A549 (cell line): Measurements from ENCODE around the gene PNLDC1. TPM values are rescaled to one million over a fixed set of nuclear protein-coding genes. Genes with fewer than 3 reads are reported as not detected.
"Not testable (repeated sequence)": the region's sequence is repeated elsewhere in the genome, so short reads cannot be mapped to it uniquely, and the experiment has no call there.

Experiments
- ATAC-seq, 2 experiments: fragments of 200-7000 bp in 1 of 2; fragments of >200 bp in 1 of 2; cut with Nextera tagmentation in 1 of 2; cut with Tn5 transposase in 1 of 2; 3 replicates each; pipeline versions ENCODE4 v1.8.0 to v1.9.1; 2018 to 2020; ENCODE audit warnings: mild to moderate bottlenecking in 1 of 2, moderate library complexity in 1 of 2
- CTCF ChIA-PET: fragments of 300-600 bp; sonication (Branson Sonifier 250); formaldehyde crosslinking; extraction: SDS; loops from one replicate; lab custom pipeline; 2021; ENCODE audit warnings: antibody characterized with exemption, inconsistent platforms; lab: Yijun Ruan, JAX
- POLR2A ChIA-PET: fragments of 350-600 bp; formaldehyde crosslinking; extraction: SDS; loops from one replicate; lab custom pipeline; 2021; ENCODE audit warnings: antibody characterized with exemption, inconsistent platforms; lab: Yijun Ruan, JAX
- DNase-seq, 2 experiments: peaks; one replicate each; pipeline versions ENCODE4 v3.0.0 to v3.0.0-alpha.2; 2011 to 2016; ENCODE audit warnings: low read depth in 1 of 2, low spot score in 1 of 2
- FAIRE-seq: peaks from 2 replicates; lab custom pipeline; 2011; peaks lifted over from hg19 to GRCh38; lab: Jason Lieb, UNC
- H3K27ac ChIP-seq, 2 experiments: fragments of >200 bp; sonication (Bioruptor Twin); formaldehyde crosslinking; 3 replicates each; pipeline ENCODE4 v1.5.1; 2016 to 2017
- H3K4me1 ChIP-seq: fragments of >200 bp; sonication (Bioruptor Twin); formaldehyde crosslinking; 3 replicates; pipeline ENCODE4 v1.6.1; 2016
- H3K4me2 ChIP-seq: fragments of >200 bp; sonication (Bioruptor Twin); formaldehyde crosslinking; 3 replicates; pipeline ENCODE4 v1.6.1; 2016
- H3K4me3 ChIP-seq: fragments of >200 bp; sonication (Bioruptor Twin); formaldehyde crosslinking; 3 replicates; pipeline ENCODE4 v1.5.1; 2016
- H3K9me3 ChIP-seq: fragments of >200 bp; sonication (Bioruptor Twin); formaldehyde crosslinking; 3 replicates; pipeline ENCODE4 v1.6.1; 2016
- BHLHE40 ChIP-seq: IDR thresholded peaks from 2 replicates; pipeline ENCODE4 v1.6.1; 2012; ENCODE audit warnings: low read depth, low read length, inconsistent platforms
- CTCF ChIP-seq: fragments of >200 bp; sonication (Bioruptor Twin); formaldehyde crosslinking; IDR thresholded peaks from 3 replicates; pipeline ENCODE4 v1.5.1; 2016
- FOSB ChIP-seq: fragments of 250-450 bp; sonication (Bioruptor Pico); IDR thresholded peaks from 2 replicates; pipeline ENCODE4 v1.5.0; 2020; ENCODE audit warnings: mild to moderate bottlenecking, moderate library complexity
- GATA3 ChIP-seq: IDR thresholded peaks from 2 replicates; pipeline ENCODE4 v1.6.1; 2012; ENCODE audit warnings: borderline replicate concordance
- HEYL ChIP-seq: fragments of 250-450 bp; sonication (Bioruptor Pico); IDR thresholded peaks from 2 replicates; pipeline ENCODE4 v1.8.0; 2021; ENCODE audit warnings: mild to moderate bottlenecking, moderate library complexity
- HOXA7 ChIP-seq: fragments of 250-450 bp; sonication (Bioruptor Pico); IDR thresholded peaks from 2 replicates; pipeline ENCODE4 v1.5.0; 2020; ENCODE audit warnings: mild to moderate bottlenecking, moderate library complexity
- JUNB ChIP-seq: fragments of >200 bp; sonication (Bioruptor Twin); formaldehyde crosslinking; IDR thresholded peaks from 2 replicates; pipeline ENCODE4 v1.6.1; 2016
- MAFK ChIP-seq: fragments of 450-650 bp; IDR thresholded peaks from 2 replicates; pipeline ENCODE4 v1.6.1; 2014; ENCODE audit not compliant: partially characterized antibody
- RAD21 ChIP-seq, 2 experiments: fragments of >200 bp in 1 of 2; sonication (Bioruptor Twin) in 1 of 2; formaldehyde crosslinking in 1 of 2; IDR thresholded peaks in 1 of 2; conservative IDR thresholded peaks in 1 of 2; 2 replicates in 1 of 2; 3 replicates in 1 of 2; pipeline ENCODE4 v1.6.1; 2012 to 2018; ENCODE audit warnings: inconsistent platforms in 1 of 2
- RNF2 ChIP-seq: fragments of 200-600 bp; sonication (generic); IDR thresholded peaks from 2 replicates; pipeline ENCODE4 v1.6.1; 2016; ENCODE audit warnings: low read depth, mild to moderate bottlenecking, antibody characterized with exemption, moderate library complexity, borderline replicate concordance
- SMC3 ChIP-seq: fragments of >200 bp; sonication (Bioruptor Twin); formaldehyde crosslinking; IDR thresholded peaks from 3 replicates; pipeline ENCODE4 v1.6.1; 2018; ENCODE audit warnings: inconsistent platforms
- ZFP36 ChIP-seq: fragments of 450-650 bp; IDR thresholded peaks from 2 replicates; pipeline ENCODE4 v1.6.1; 2014; ENCODE audit warnings: borderline replicate concordance; ENCODE audit not compliant: partially characterized antibody
- ZNF302 ChIP-seq: fragments of 250-450 bp; sonication (Bioruptor Pico); IDR thresholded peaks from 2 replicates; pipeline ENCODE4 v1.9.0; 2021; ENCODE audit warnings: inconsistent platforms, mild to moderate bottlenecking, moderate library complexity
- WGBS: methylation state at CpG from one replicate; pipeline ENCODE4 v1.1.6; 2017; ENCODE audit errors: missing lambda C conversion rate; 5-methylcytosine and 5-hydroxymethylcytosine counted together
- polyA plus RNA-seq, 4 experiments: library from polyadenylated mRNA; depleted of rRNA in 3 of 4; stranded (reverse); fragments of >200 nt; fragmentation: RNase III in 1 of 4; extraction: RNeasy Plus Mini Kit Qiagen cat#74134 plus additional on column Dnase treatment in 1 of 4; gene quantifications; 2 replicates in 3 of 4; 3 replicates in 1 of 4; pipeline ENCODE4 v1.2.3, GENCODE V29; 2011 to 2017
- TF ChIP-seq, protein P1 (sequence below): IDR thresholded peaks from 2 replicates; pipeline ENCODE4 v1.6.1; 2012

PNLDC1 gene
- polyA plus RNA-seq, 2 of the 4 experiments (the other 2 are of a cell fraction), result 0.09 to 0.13 TPM

- POLR2A ChIA-PET, result not testable (repeated sequence)
- no CpG with 5 or more reads among the region's 5 CpGs for WGBS
Observed at GRCh38 chr6:159848552-159848951, 48.5 kb downstream of the PNLDC1 start.

GRCh38 chr6:159849851-159850250 is 49.8 kb downstream of the PNLDC1 start:
- FAIRE-seq, H3K27ac ChIP-seq, H3K4me1 ChIP-seq, H3K4me3 ChIP-seq, H3K4me2 ChIP-seq, DNase-seq, ATAC-seq, H3K9me3 ChIP-seq: not testable (repeated sequence)
- 100% methylated on average over 1 of the region's 1 CpG for WGBS
- ChIA-PET CTCF (interaction anchor here (0.8 kb wide), 1 partner anchor 684 kb away, joined by 3 read pairs; no protein-coding TSS in a partner anchor), POLR2A (interaction anchor here (0.6 kb wide), 1 partner anchor 670 kb away, joined by 3 read pairs; no protein-coding TSS in a partner anchor)

More at GRCh38 chr6:159848552-159848951, 48.5 kb downstream of the PNLDC1 start:
- CTCF ChIA-PET, result interaction anchor here (0.5 to 1.2 kb wide), 2 partner anchors 92 to 272 kb away, joined by 3 read pairs; no protein-coding TSS in a partner anchor
- ATAC-seq, FAIRE-seq, H3K4me2 ChIP-seq, H3K4me3 ChIP-seq, H3K4me1 ChIP-seq, DNase-seq, H3K9me3 ChIP-seq, H3K27ac ChIP-seq: not testable (repeated sequence)
- peak; percentile 76 for TF ChIP-seq ZFP36

GRCh38 chr6:159852877-159853276 is 52.8 kb downstream of the PNLDC1 start:
- 5% methylated on average over 6 of the region's 6 CpGs for WGBS
- no peak overlapping the region for H3K4me3 ChIP-seq
- TF ChIP-seq JUNB (no peak), MAFK (peak; percentile 74), ZNF302 (no peak), CTCF (peak; percentile 43), RAD21 (conservative IDR thresholded peaks at IDR 0.05 in 1 of 2, IDR thresholded peaks at IDR 0.05 in 1 of 2) (peak; percentile 42 to 55; a peak in 3 of 5 replicates), SMC3 (peak; percentile 36; the same call in 2 of the 3 replicates)
- DNase-seq (peak in 1 of 2 experiments; percentile 12), ATAC-seq (peak; percentile 56 to 61; a peak in 3 of 6 replicates), FAIRE-seq (no peak)
- H3K9me3 ChIP-seq, result no peaks in the 10 kb centered on the region; the same call in 1 of the 3 replicates
- CTCF ChIA-PET, result interaction anchor here (1.2 to 5.2 kb wide), 4 partner anchors 89 to 679 kb away, joined by 3 to 29 read pairs (median 4); partner anchors contain the start of gene SOD2
- POLR2A ChIA-PET, result no interaction called here
- no peaks in the 10 kb centered on the region for H3K4me1 ChIP-seq
- peak overlapping the region; percentile 40; the same call in 2 of the 3 replicates for H3K4me2 ChIP-seq
- H3K27ac ChIP-seq, result no peak overlapping the region

DNA sequence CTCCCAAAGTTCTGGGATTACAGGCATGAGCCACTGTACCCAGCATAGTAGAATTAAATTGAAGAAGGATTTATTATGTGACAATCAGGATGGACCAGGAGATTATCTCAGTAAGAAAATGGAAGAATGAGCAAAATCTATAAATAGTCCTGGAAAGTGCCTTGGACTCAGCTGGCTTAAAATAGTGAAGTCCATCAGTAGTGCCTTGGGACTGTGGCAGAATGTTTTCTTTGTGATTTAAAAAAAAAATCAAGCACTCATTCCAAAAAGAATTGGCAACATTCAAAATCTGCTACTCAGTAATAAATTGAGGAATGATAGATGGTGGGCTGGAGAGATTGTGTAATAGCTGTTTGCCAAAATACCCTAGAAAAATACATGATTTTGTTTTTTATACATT is 53.7 kb downstream of the PNLDC1 start:
- Histone ChIP-seq H3K27ac (no peak overlapping the region), H3K4me1 (no peaks in the 10 kb centered on the region), H3K4me3 (no peak overlapping the region), H3K4me2 (no peak overlapping the region), H3K9me3 (no peaks in the 10 kb centered on the region; the same call in 1 of the 3 replicates)
- POLR2A ChIA-PET, result no interaction called here
- DNase-seq, result no peak
- CTCF ChIA-PET, result interaction anchor here (0.6 to 5.2 kb wide), 4 partner anchors 10 to 163 kb away, joined by 3 to 29 read pairs (median 4); partner anchors contain the start of gene SOD2
- TF ChIP-seq RNF2 (no peak), JUNB (no peak), HOXA7 (CRISPR knock-in tag) (no peak), HEYL (CRISPR knock-in tag) (no peak), BHLHE40 (no peak), FOSB (CRISPR knock-in tag) (no peak), CTCF (no peak), GATA3 (no peak)
- TF ChIP-seq, protein P1, sequence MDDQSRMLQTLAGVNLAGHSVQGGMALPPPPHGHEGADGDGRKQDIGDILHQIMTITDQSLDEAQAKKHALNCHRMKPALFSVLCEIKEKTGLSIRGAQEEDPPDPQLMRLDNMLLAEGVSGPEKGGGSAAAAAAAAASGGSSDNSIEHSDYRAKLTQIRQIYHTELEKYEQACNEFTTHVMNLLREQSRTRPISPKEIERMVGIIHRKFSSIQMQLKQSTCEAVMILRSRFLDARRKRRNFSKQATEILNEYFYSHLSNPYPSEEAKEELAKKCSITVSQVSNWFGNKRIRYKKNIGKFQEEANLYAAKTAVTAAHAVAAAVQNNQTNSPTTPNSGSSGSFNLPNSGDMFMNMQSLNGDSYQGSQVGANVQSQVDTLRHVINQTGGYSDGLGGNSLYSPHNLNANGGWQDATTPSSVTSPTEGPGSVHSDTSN, result no peak
- FAIRE-seq, result no peak
- no peak for ATAC-seq
